Measurements from ENCODE around the gene SAE1. TPM values are rescaled to one million over a fixed set of nuclear protein-coding genes. Genes with fewer than 3 reads are reported as not detected.

SAE1 gene
- total and polyA plus RNA-seq, 10 of the 15 experiments (the other 5 are each of a cell fraction or from before 2014, with no cell fraction given): 62.0 to 246 (median 148) TPM

- TF ChIP-seq HSF1 (IDR thresholded peaks at IDR 0.05; ENCODE audit: low read depth, low read length) (no peak), SMARCA5 (IDR thresholded peaks at IDR 0.05) (peak; percentile 98; the same call in 1 of the 2 replicates), RAD51 (IDR thresholded peaks at IDR 0.05) (no peak), EZH2 (IDR thresholded peaks at IDR 0.05; ENCODE audit: borderline replicate concordance, control insufficient read depth, low read depth, low read length) (no peak), ETV6 (conservative IDR thresholded peaks at IDR 0.05 in 1 of 2, IDR thresholded peaks at IDR 0.05 in 1 of 2; ENCODE audit: borderline replicate concordance in 1 of 2, low read depth in 1 of 2) (no peak), SMC3 (IDR thresholded peaks at IDR 0.05; ENCODE audit: borderline replicate concordance, low read length) (peak; percentile 32; the same call in 1 of the 2 replicates), ZNF217 (IDR thresholded peaks at IDR 0.05) (peak; percentile 51; the same call in 1 of the 2 replicates), POLR2AphosphoS5 (IDR thresholded peaks at IDR 0.05; ENCODE audit: low read length) (no peak), BRCA1 (IDR thresholded peaks at IDR 0.05; ENCODE audit: low read depth, low read length) (no peak), MYB (IDR thresholded peaks at IDR 0.05; ENCODE audit: borderline replicate concordance, low read depth, low read length) (no peak), ASH2L (IDR thresholded peaks at IDR 0.05; ENCODE audit: borderline replicate concordance, low read depth) (no peak), ZZZ3 (IDR thresholded peaks at IDR 0.05; ENCODE audit: control insufficient read depth, insufficient read length, low read depth) (no peak), SP1 (IDR thresholded peaks at IDR 0.05; ENCODE audit: low read depth, low read length) (no peak), TCF12 (IDR thresholded peaks at IDR 0.05; ENCODE audit: low read depth, low read length) (0 out of 2 replicates have a peak, but pooled peaks have one; percentile 56), DPF2 (IDR thresholded peaks at IDR 0.05) (peak; percentile 56; the same call in 1 of the 2 replicates), ZBTB4 (CRISPR knock-in tag; IDR thresholded peaks at IDR 0.05) (no peak), RELB (IDR thresholded peaks at IDR 0.05; ENCODE audit: low read depth) (no peak), BCL11A (IDR thresholded peaks at IDR 0.05; ENCODE audit: low read depth, low read length) (no peak), HDGF (IDR thresholded peaks at IDR 0.05) (peak; percentile 75; the same call in 1 of the 2 replicates)
Observed at GRCh38 chr19:47230054-47230920, 99.7 kb downstream of the SAE1 start (continued).

All from GM12878 (cell line).